IMR-90 (cell line): ENCODE measurements around the gene ARGLU1. TPM values are rescaled to one million over a fixed set of nuclear protein-coding genes. Genes with fewer than 3 reads are reported as not detected.

ENCODE experiments used
- ATAC-seq: fragments of 200-7000 bp; cut with Tn5 transposase; 2 replicates; pipeline ENCODE4 v1.9.1; 2020; ENCODE audit warnings: low read depth, mild to moderate bottlenecking, moderate library complexity
- BruUV-seq: library from RNA; stranded (reverse); fragments of 400-500 nt; replicated peaks from 2 replicates; lab custom pipeline; 2021; lab: Mats Ljungman, UMichigan
- CTCF ChIA-PET: fragments of 300-600 bp; formaldehyde crosslinking; extraction: SDS; loops from one replicate; lab custom pipeline; 2021; ENCODE audit warnings: antibody characterized with exemption; lab: Yijun Ruan, JAX
- POLR2A ChIA-PET: fragments of 300-600 bp; sonication (Branson Sonifier 250); formaldehyde crosslinking; loops from one replicate; lab custom pipeline; 2022; ENCODE audit warnings: antibody characterized with exemption; ENCODE audit not compliant: unreplicated experiment; lab: Charles Lee
- DNase-seq: peaks from one replicate; pipeline ENCODE4 v3.0.0; 2013
- H2AFZ ChIP-seq: replicated peaks from 2 replicates; pipeline ENCODE3; 2013; ENCODE audit warnings: low read length, mild to moderate bottlenecking; ENCODE audit not compliant: poor library complexity
- H2AK5ac ChIP-seq: 2 replicates; pipeline ENCODE4 v1.6.1; 2013; ENCODE audit warnings: low read depth, low read length, inconsistent platforms
- H2AK9ac ChIP-seq: replicated peaks from 2 replicates; pipeline ENCODE3; 2013; ENCODE audit warnings: mild to moderate bottlenecking, low read depth, low read length, moderate library complexity; ENCODE audit not compliant: poor library complexity
- H2BK120ac ChIP-seq: 2 replicates; pipeline ENCODE4 v1.6.1; 2013; ENCODE audit warnings: low read depth, low read length, inconsistent platforms
- H2BK15ac ChIP-seq: 3 replicates; pipeline ENCODE4 v1.6.1; 2013; ENCODE audit warnings: low read depth, low read length, inconsistent platforms
- H2BK20ac ChIP-seq: 2 replicates; pipeline ENCODE4 v1.6.1; 2013; ENCODE audit warnings: low read depth, mild to moderate bottlenecking, inconsistent platforms, low read length, moderate library complexity
- H2BK5ac ChIP-seq: 2 replicates; pipeline ENCODE4 v1.6.1; 2013; ENCODE audit warnings: mild to moderate bottlenecking, low read depth, low read length, inconsistent platforms; ENCODE audit not compliant: poor library complexity, severe bottlenecking
- H3K14ac ChIP-seq: replicated peaks from 2 replicates; pipeline ENCODE4 v1.6.1; 2013; ENCODE audit warnings: low read depth, low read length, inconsistent platforms
- H3K18ac ChIP-seq: 2 replicates; pipeline ENCODE4 v1.6.1; 2013; ENCODE audit warnings: low read depth, low read length, control low read depth
- H3K23ac ChIP-seq: 2 replicates; pipeline ENCODE4 v1.6.1; 2013; ENCODE audit warnings: low read depth, low read length, inconsistent platforms
- H3K27ac ChIP-seq: 2 replicates; pipeline ENCODE4 v1.5.1; 2013; ENCODE audit warnings: mild to moderate bottlenecking, control low read depth, low read length; ENCODE audit not compliant: insufficient read depth
- H3K27me3 ChIP-seq: 2 replicates; pipeline ENCODE4 v1.6.1; 2013; ENCODE audit warnings: low read length; ENCODE audit not compliant: control insufficient read depth, insufficient read depth
- H3K36me3 ChIP-seq: 2 replicates; pipeline ENCODE4 v1.6.1; 2013; ENCODE audit warnings: low read length, mixed read lengths; ENCODE audit not compliant: control insufficient read depth, insufficient read depth
- H3K4ac ChIP-seq: 2 replicates; pipeline ENCODE4 v1.6.1; 2013; ENCODE audit warnings: low read depth, low read length, inconsistent platforms
- H3K4me1 ChIP-seq: 2 replicates; pipeline ENCODE4 v1.6.1; 2013; ENCODE audit warnings: low read length, mixed read lengths; ENCODE audit not compliant: control insufficient read depth, insufficient read depth
- H3K4me2 ChIP-seq: 2 replicates; pipeline ENCODE4 v1.6.1; 2013; ENCODE audit warnings: low read depth, mild to moderate bottlenecking, control low read depth, low read length, moderate library complexity
- H3K4me3 ChIP-seq: 2 replicates; pipeline ENCODE4 v1.5.1; 2013; ENCODE audit warnings: low read depth, mild to moderate bottlenecking, control low read depth, low read length, moderate library complexity; ENCODE audit not compliant: insufficient read depth
- H3K56ac ChIP-seq: 2 replicates; pipeline ENCODE4 v1.6.1; 2013; ENCODE audit warnings: low read length, inconsistent platforms; ENCODE audit not compliant: insufficient read depth; ENCODE audit errors: extremely low read depth
- H3K79me1 ChIP-seq, 2 experiments: 2 replicates each; pipeline ENCODE4 v1.6.1; 2013; ENCODE audit warnings: low read length in 2 of 2, inconsistent platforms in 1 of 2, low read depth in 1 of 2
- H3K9ac ChIP-seq: 2 replicates; pipeline ENCODE4 v1.6.1; 2013; ENCODE audit warnings: low read depth, low read length, control low read depth
- H3K9me1 ChIP-seq: 2 replicates; pipeline ENCODE4 v1.6.1; 2013; ENCODE audit warnings: low read length, inconsistent platforms; ENCODE audit not compliant: insufficient read depth
- H3K9me3 ChIP-seq: 2 replicates; pipeline ENCODE4 v1.6.1; 2013; ENCODE audit warnings: low read length; ENCODE audit not compliant: control insufficient read depth, insufficient read depth
- H4K20me1 ChIP-seq: 2 replicates; pipeline ENCODE4 v1.6.1; 2013; ENCODE audit warnings: low read length, inconsistent platforms; ENCODE audit not compliant: insufficient read depth
- H4K5ac ChIP-seq: 2 replicates; pipeline ENCODE4 v1.6.1; 2013; ENCODE audit warnings: mild to moderate bottlenecking, low read depth, low read length, control low read depth
- H4K8ac ChIP-seq, 2 experiments: 2 replicates each; pipeline ENCODE4 v1.6.1; 2013; ENCODE audit warnings: low read depth in 2 of 2, low read length in 2 of 2, control low read depth in 1 of 2, inconsistent platforms in 1 of 2
- H4K91ac ChIP-seq: 2 replicates; pipeline ENCODE4 v1.6.1; 2013; ENCODE audit warnings: low read depth, low read length, inconsistent platforms; ENCODE audit not compliant: insufficient read depth
- BHLHE40 ChIP-seq: fragments of 150-350 bp; IDR thresholded peaks from 2 replicates; pipeline ENCODE4 v1.6.1; 2016; ENCODE audit warnings: mild to moderate bottlenecking, low read depth, low read length
- CHD1 ChIP-seq: IDR thresholded peaks from 2 replicates; pipeline ENCODE4 v1.6.1; 2012; ENCODE audit warnings: low read depth, low read length, improper control_type of control experiment
- CTCF ChIP-seq: conservative IDR thresholded peaks from 2 replicates; pipeline ENCODE4 v1.5.1; 2012; ENCODE audit warnings: mild to moderate bottlenecking, low read depth, low read length, improper control_type of control experiment
- FOS ChIP-seq: fragments of 150-350 bp; IDR thresholded peaks from 2 replicates; pipeline ENCODE4 v1.6.1; 2016; ENCODE audit warnings: low read depth, low read length
- MAFK ChIP-seq: IDR thresholded peaks from 2 replicates; pipeline ENCODE4 v1.6.1; 2012; ENCODE audit warnings: low read depth, low read length, improper control_type of control experiment
- MAZ ChIP-seq: IDR thresholded peaks from 2 replicates; pipeline ENCODE4 v1.6.1; 2012; ENCODE audit warnings: low read depth, mild to moderate bottlenecking, low read length, improper control_type of control experiment, moderate library complexity, borderline replicate concordance
- MXI1 ChIP-seq: IDR thresholded peaks from 2 replicates; pipeline ENCODE4 v1.6.1; 2012; ENCODE audit warnings: low read depth, mild to moderate bottlenecking, low read length, moderate library complexity, borderline replicate concordance
- POLR2A ChIP-seq: IDR thresholded peaks from 2 replicates; pipeline ENCODE4 v1.6.1; 2012; ENCODE audit warnings: mild to moderate bottlenecking, low read depth, low read length
- RFX5 ChIP-seq: IDR thresholded peaks from 2 replicates; pipeline ENCODE4 v1.8.0; 2012; ENCODE audit warnings: low read depth, mild to moderate bottlenecking, low read length, moderate library complexity
- SMC3 ChIP-seq: fragments of 150-350 bp; IDR thresholded peaks from 2 replicates; pipeline ENCODE4 v1.6.1; 2016; ENCODE audit warnings: low read depth, mild to moderate bottlenecking, antibody characterized with exemption, low read length, moderate library complexity
- WGBS, 2 experiments: methylation state at CpG; one replicate each; pipeline versions ENCODE4 v1.1.5 to v1.1.7; 2013; ENCODE audit warnings: missing lambda C conversion rate in 2 of 2; ENCODE audit not compliant: insufficient read length in 1 of 2; ENCODE audit errors: extremely low coverage in 2 of 2; 5-methylcytosine and 5-hydroxymethylcytosine counted together
- dilution Hi-C: fragments of 300-500 bp; cut with HindIII; formaldehyde crosslinking; loops from one replicate; pipeline ENCODE4 v1.14.3; 2018; ENCODE audit warnings: low sequenced_read_pairs; ENCODE audit not compliant: unreplicated experiment
- in situ Hi-C: fragments of 300-500 bp; cut with MboI; formaldehyde crosslinking; loops from 3 replicates; pipeline ENCODE4 v1.14.3; 2019; ENCODE audit warnings: low sequenced_read_pairs, inconsistent platforms, mixed read lengths
- intact Hi-C: fragments of 100-400 bp; cut with micrococcal nuclease; formaldehyde crosslinking; loops from 2 replicates; pipeline ENCODE4 v1.10.0; 2022
- polyA plus RNA-seq, 3 experiments: library from polyadenylated mRNA; depleted of rRNA; stranded (reverse); fragments of >200 nt; gene quantifications; 2 replicates each; pipeline ENCODE4 v1.2.3, GENCODE V29; 2012; ENCODE audit warnings: low replicate concordance in 1 of 3
- total RNA-seq: library from RNA; depleted of rRNA; stranded (reverse); fragments of >200 nt; gene quantifications from 2 replicates; pipeline ENCODE4 v1.2.3, GENCODE V29; 2012
- TF ChIP-seq, protein P1 (sequence below): fragments of 150-350 bp; IDR thresholded peaks from 2 replicates; pipeline ENCODE4 v1.6.1; 2016; ENCODE audit warnings: low read depth, mild to moderate bottlenecking, low read length, moderate library complexity, borderline replicate concordance

The ARGLU1 gene
- total and polyA plus RNA-seq, 2 of the 4 experiments (the other 2 are of a cell fraction), result 11.1 to 51.4 TPM

GRCh38 chr13:106562301-106562700 lies 5.6 kb downstream of the ARGLU1 start:
- Histone ChIP-seq H2BK5ac (no peak overlapping the region), H2AK5ac (no peak overlapping the region), H3K4me3 (no peak overlapping the region), H3K4me1 (peaks cover 21% of the 10 kb centered on the region), H3K79me1 (peaks cover 2 to 36% of the 10 kb centered on the region in 2 experiments; a peak in 3 of 4 replicates), H3K27ac (no peak overlapping the region), H2AK9ac (no peak overlapping the region), H3K36me3 (peaks cover 8% of the 10 kb centered on the region), H3K18ac (no peak overlapping the region), H3K56ac (no peak overlapping the region), H2BK15ac (no peak overlapping the region), H3K9me1 (peaks cover 17% of the 10 kb centered on the region), H3K9me3 (no peaks in the 10 kb centered on the region), H4K91ac (no peak overlapping the region), H2BK120ac (no peak overlapping the region), H3K27me3 (no peaks in the 10 kb centered on the region), H4K5ac (no peak overlapping the region), H2AFZ (no peak overlapping the region), H3K14ac (no peak overlapping the region), H3K4ac (no peak overlapping the region), H2BK20ac (no peak overlapping the region), H3K4me2 (no peak overlapping the region), H4K8ac (no peak overlapping the region), H4K20me1 (peaks cover 93% of the 10 kb centered on the region), H3K23ac (peak overlapping the region; percentile 13; the same call in 1 of the 2 replicates), H3K9ac (no peak overlapping the region)
- TF ChIP-seq MAZ, result no peak
- no peak for TF ChIP-seq POLR2A
- TF ChIP-seq CHD1, result no peak
- TF ChIP-seq BHLHE40, result no peak
- no peak for TF ChIP-seq MXI1
- no peak for TF ChIP-seq SMC3
- no peak for TF ChIP-seq FOS
- TF ChIP-seq CTCF, result no peak
- TF ChIP-seq, protein P1, sequence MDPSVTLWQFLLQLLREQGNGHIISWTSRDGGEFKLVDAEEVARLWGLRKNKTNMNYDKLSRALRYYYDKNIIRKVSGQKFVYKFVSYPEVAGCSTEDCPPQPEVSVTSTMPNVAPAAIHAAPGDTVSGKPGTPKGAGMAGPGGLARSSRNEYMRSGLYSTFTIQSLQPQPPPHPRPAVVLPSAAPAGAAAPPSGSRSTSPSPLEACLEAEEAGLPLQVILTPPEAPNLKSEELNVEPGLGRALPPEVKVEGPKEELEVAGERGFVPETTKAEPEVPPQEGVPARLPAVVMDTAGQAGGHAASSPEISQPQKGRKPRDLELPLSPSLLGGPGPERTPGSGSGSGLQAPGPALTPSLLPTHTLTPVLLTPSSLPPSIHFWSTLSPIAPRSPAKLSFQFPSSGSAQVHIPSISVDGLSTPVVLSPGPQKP, result no peak
- TF ChIP-seq RFX5, result no peak
- TF ChIP-seq MAFK, result no peak
- ChIA-PET POLR2A (no interaction called here), CTCF (no interaction called here)
- intact Hi-C loops (no loop called here), in situ Hi-C loops (no loop called here), dilution Hi-C loops (no loop called here)
- DNase-seq (no peak), ATAC-seq (no peak)
- no CpG with 5 or more reads among the region's 1 CpG for WGBS, 2 experiments
- no TSS peak for BruUV-seq
